HG02970 (cell line): ENCODE measurements around the gene ADAM19.

Source experiments
- ATAC-seq: cut with Tn5 transposase; IDR thresholded peaks from one replicate; pipeline ENCODE4 v1.9.1; 2021; ENCODE audit warnings: mild to moderate bottlenecking, moderate library complexity, moderate number of reproducible peaks; ENCODE audit not compliant: unreplicated experiment, low FRiP score

Gene ADAM19

DNA sequence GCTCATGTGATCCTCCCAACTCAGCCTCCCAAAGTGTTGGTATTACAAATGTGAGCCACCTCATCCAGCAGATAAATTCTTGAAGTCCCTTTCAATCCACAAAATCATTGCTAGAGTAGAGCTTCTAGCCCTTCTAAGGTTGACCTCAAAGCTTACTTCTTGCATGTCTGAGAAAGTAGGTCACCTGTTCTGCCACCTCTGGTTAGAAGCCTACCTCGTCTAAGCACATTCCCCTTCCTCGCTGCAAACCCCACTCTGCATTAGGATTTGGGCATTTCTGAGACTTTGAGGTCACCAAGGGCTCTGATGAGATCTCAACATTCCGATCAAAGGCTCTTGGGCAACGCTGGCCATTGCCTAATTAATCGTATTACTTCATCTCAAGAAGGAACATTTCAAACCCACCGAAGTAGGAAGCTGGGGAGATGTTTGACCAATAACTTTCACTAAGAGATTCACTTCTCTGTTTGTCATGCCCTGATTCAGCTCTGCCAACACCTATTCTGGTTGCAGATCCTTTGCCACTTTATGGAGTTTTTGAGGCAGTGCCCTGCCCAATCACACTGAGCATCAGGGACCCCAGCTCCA lies 8.6 kb downstream of the ADAM19 start:
- no peak for ATAC-seq

DNA sequence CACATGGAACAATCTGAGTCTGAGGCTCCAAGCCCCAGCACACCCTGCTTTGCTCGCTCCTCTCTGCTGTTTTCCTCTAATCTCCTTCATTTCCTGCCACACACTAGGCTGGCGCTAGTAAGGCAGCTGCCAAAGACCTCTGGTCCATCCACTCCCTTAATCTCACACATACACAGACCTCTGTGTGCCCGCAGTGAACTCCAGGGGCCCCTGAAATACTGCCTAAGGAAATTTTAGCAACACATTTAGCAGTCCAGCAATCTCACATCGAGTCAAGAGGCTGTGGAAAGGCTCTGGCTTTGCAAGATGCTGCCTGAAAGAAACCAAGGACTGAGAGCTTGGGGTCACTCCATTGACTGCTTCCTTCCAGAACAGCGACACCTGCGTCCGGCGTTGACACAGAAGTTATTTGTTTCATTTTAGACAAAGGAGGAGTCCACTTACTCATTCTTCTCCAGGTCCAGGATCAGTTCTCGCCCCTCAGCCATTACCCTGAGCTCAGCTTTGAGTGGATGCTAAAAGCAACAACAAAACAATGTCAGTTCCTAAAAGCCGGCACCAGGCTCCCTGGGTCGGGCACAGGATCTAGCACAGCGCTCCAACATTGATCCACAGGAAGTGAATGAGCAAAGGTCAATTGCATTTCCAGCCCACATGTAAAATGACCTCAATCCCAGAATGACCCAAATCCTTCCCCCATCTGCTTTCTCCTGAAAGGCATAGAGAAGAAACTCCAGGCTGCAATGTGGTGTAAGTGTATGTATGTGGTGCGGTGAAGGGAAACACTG lies 11.5 kb downstream of the ADAM19 start:
- ATAC-seq: no peak

DNA sequence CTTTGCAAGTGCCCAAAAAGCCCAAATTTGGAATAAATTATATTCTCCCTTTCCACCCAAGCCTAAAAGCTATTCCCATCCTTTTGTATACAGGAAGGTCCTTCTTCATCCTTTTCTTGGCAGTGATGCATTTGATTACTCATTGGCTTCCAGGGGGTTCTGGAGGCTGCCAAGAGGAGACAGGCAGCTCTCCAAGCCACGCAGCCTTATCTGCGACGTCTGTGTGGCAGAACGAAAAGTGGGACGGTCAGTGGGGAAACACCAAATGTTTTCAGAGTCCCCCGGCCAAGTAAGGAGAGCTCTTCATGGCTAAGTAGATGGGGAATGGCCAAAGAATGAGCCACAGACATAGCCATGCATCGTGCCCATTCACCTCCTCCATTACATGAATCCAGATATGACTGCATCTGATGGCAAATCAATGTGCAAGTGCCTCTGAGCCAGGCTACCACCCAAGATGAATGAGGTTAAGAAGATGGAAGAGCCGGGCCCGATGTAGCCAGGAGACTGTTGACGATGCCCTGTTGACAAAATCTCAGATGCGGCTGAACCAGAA lies 12.1 kb downstream of the ADAM19 start:
- no peak for ATAC-seq

DNA sequence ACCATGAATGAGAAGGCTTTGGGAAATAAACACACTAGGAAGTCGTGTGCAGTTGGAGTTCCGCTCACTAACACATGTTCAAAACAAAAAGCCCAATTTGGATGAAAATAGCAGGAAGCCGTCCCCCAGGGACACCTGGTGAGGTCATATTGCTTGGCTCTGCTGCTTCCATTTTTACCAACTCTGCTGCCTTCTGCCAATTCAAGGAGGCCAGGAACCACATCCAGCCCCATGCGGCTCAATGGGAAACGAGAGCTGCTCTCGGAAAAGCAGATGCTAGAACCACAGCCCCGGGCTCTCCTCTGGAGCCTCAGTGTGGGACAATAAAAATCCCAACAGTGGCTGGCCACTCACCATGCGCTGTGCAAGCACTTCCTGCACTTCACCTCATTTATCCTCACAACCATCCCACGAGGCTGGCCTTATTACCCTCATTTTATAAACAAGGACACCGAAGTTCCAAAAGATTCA lies 13.4 kb downstream of the ADAM19 start:
- no peak for ATAC-seq

DNA sequence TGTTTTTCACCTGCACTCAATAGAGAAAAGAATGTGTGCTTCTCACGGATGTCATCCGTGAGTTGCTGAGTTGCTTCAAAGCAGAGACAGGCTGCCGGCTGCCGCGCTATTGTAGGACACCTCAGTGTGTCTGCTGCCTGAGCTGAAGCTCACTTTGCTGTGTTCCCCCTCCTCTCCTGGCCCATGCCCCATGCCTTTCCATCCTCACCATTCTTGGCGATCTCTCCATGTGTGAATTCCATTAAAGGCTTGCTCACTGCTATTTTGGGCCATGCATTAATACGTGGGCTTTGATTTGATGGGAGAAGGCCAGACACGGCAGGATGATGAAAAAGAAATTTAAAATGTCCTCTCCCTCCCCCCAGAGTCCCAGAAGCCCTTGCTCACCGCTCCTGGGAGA lies 14.5 kb downstream of the ADAM19 start:
- ATAC-seq: no peak

DNA sequence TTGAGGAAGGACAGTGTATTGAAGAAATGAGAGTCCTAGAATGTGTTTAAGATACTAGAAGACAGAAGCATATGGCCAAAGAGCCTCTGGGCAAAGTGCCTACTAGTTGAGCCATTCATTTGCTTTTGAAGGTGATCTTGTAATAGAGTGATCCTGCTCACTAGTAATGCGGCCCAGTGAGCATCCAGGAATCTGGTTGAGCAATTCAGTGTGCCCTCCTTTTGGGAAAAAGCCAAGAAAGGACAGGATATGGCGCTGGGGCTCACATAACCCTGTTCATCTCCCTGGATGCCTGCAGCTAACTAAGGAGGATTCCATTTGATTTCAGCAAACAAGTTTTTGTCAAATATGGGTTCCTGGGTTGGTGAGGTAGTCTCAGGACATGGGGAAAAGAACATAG lies 16.3 kb downstream of the ADAM19 start:
- ATAC-seq: no peak

DNA sequence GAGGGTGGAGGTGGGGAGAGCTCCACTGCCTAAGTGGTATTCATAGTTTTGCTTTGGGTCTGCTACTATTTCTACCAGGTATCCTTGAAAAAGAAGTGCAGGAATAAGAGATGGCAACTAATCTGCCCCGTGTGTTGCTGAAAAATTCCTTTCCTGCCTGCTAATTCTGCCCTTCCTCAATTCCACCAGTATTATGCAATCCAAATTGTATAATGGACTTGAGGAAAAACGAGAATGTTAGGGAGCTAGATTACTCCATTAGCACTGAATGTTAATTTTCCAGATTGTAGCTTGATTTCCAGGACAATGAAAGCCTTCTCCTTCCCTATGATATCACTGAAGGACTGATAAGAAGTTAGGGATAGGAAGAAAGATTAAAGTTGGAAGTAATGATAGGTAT lies 16.9 kb downstream of the ADAM19 start:
- no peak for ATAC-seq

DNA sequence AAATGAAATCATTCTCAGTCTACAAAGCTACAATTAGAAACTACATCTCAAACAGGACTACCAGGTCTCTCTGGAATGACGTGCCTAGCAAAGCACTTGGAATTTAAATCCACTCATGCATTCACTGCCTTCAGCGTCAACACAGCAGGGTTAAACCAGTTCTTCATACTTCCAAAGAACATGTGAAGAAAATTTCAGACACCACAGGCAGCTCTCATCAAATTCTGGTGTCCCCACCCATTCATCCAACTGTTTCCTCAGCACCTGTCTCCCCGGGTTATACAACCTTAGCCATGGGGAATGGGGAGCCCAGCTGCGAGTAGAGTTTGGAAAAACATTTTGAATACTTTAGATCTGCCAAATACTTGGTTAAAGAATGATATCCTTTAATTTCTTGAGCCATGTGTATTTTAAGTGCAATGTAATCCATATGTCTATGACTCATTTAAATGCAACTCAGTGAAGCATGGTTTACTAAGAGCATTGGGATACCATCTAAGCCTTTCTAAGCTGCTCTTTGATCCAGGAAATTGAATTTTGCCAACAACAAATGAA lies 17.5 kb downstream of the ADAM19 start:
- ATAC-seq: no peak

DNA sequence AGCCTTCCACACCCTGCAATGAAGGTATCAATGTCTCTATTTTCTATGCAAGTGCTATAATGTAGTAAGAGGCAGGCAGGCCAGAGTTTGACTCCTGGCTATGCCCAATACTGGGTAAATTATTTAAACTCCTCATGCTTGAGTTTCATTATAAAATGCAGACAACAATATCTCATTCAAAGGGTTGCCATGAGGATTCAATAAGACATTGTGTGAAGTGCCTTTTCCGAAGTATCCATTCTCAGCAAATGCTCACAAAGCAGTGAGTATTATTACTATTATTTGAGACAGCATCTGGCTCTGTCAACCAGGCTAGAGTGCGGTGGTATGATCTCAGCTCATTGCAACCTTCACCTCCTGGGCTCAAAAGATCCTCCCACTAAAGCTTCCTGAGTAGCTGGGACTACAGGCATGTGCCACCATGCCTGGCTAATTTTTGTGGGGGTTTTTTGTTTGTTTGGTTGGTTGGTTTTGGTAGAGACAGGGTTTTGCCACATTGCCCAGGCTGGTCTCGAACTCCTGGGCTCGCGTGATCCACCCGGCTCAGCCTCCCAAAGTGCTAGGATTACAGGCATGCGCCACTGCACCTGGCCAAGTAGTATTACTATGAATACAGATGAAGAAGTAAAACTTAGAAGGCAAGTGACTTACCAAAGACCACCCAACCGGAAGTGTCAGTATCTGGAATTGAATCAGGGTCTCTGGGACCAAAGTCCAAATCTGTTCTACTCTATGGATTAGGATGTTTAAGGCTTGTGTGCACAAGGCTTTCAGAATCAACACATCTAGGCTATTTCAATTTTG lies 18.8 kb downstream of the ADAM19 start:
- no peak for ATAC-seq

DNA sequence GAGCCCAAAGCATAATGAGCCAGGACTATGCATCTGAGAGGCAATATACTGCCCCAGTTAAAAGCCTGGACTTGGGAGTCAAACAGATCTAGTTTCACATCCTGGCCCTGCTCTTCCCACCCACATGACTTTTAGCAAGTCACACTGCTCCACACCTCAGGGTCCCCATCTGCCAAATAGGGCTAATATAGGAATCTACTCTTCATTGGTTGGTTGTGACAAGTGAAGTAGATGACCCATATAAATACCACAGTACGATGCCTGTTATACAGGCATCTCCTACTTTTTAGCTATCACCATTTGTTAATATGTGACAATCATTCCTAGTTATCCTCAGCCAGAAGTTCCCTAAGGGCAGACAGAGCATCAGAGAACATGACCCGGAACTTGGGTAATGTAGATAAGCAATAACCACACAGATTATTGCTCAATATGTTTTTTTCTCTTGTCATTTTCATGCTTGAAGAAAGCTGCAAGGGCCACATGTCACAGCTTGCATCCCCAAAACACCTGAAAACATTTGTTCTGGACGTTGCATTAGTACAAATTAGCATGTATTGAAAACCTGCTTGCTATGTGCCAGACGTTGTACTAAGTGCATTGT lies 20.4 kb downstream of the ADAM19 start:
- no peak for ATAC-seq

DNA sequence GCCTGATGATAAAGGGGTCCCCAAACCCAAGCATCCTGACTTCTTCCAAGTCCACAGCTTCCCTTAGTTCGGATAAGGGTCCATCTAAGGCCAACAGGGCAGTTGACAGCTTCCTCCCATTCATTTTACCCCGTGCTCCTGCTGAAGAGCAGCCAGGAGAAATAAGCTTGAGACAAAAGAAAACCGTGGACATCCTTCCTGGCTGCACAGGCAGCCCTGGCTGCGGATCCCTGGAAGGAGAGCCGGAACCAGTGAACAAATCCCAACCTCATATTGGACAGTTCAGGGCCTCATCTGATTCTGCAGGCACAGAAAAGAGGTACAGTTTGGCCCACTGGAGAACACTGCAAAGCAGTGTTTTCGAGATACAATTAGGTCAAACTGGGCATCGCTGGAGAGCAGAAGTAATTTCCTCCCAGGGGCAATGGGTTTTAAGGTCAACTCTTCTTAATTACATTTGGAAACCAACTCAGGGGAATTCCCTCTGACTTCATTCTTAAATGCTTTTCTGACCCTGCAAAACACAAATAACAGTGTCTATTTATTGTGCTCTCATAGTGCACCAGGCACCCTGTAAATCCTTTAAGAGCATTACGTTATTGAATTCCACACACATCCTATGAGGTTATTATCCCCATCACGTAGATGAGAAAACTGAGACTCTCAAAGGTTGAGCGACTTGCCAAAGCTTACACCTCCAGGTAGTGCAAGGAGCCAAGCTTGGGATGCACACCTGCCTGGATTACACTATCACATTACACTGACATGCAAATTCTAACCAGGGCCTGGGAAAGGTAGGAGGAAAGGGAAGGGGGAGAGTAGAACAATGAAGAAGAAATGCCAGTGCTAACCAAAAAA lies 21.2 kb downstream of the ADAM19 start:
- no peak for ATAC-seq

DNA sequence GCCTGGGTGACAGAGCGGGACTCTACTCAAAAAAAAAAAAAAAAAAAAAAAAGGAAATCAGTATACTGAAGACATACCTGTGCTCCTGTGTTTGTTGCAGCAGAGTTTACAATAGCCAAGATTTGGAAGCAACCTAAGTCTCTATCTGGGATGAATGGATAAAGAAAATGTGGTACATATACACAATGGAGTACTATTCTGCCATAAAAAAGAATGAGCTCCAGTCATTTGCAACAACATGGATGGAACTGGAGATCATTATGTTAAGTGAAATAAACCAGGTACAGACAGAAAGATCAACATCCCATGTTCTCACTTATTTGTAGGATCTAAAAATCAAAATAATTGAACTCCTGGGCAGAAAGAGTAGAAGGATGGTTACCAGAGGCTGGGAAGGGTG lies 22.9 kb downstream of the ADAM19 start:
- ATAC-seq: no peak

DNA sequence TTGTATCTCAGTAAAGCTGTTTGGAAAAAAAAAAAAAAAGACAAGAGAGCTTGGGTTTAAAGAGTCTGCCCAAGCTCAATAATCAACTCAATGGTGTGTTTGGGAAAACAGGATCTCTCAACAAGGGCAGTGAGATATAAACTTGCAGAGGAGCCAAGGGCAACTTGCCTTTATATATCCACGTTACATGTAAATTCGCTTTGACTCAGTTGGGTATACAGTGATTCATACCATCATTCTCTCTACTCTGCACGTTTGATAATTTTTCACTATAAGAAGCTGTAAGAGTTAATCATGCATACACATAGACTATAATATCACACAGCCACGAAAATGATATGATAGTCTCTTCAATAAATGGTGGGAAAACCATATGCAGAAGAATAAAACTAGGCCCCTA lies 24.9 kb downstream of the ADAM19 start:
- ATAC-seq: no peak

DNA sequence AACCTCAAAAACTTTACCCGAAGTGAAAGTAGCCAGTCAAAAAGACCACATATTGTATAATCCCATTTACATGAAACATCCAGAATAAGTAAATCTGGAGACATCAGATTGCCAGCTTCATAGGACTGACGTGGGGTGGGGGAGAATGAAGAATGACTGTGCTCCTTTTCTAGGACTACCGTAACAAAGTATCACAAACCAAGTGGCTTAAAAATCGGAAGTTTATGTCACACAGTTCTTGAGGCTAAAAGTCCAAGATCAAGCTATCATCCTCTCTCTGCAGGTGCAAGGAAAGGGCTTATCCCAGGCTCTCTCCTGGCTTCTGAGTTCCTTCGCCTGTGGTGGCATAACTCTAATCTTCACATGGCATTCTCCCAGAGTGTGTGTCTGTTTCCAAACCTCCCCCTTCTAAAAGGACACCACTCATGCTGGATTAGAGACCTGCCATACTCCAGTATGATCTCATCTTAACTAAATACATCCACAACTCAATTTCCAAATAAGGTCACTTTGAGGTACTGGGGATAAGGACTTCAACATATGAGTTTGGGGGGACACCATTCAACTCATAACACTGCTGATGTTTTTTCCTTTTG lies 25.5 kb downstream of the ADAM19 start:
- no peak for ATAC-seq

DNA sequence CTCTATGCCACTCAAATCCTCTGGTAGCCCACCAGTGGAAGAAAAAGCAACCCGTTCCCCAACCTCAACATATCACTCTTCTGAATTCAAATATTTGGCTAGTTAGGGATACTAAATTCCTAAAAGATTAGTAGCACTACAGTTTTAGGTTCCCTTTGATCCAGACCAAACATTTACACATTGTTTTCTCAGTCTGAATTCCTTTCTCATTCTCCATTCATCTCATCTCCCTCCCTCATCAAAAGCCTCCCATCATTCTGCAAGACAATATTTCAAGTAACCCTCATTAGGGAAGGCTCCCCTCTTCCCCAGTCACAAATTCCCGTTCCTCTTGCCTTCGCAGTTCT lies 26.3 kb downstream of the ADAM19 start:
- no peak for ATAC-seq

DNA sequence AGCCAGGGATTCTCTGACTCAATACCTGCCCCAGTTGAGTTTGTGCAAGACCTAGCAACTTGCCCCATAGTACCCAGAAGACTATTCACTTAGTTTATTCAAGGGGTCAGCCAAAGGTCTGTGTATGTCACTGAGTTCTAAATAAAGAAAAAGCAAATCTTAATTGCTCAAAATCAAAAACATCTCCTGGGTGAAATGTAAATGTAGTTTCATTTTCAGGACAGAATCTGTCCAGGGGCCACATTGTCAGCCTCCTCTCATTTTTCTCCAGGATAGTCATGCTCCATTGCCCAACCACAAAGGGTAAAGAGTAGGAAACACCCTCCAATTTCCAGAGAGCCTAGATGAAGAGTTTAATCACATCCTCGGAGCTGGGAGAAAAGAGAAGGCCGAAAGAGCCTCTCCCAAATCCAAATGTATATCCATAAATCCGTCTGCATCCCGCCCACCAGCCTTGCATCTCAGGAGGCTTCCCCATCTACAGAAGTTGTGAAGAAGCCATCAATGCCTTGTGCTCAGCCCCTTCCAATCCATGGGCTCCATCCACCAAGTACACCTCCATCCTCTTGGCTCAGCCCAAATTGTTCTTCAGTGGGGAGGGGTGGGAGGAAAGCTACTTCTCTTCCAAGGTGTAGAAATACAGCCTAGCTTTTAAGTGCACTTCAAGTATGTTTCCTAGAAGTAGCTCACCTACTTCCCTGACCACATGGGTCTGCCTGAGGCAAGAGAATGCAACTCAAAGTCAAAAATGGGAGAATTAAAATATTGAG lies 26.9 kb downstream of the ADAM19 start:
- no peak for ATAC-seq

DNA sequence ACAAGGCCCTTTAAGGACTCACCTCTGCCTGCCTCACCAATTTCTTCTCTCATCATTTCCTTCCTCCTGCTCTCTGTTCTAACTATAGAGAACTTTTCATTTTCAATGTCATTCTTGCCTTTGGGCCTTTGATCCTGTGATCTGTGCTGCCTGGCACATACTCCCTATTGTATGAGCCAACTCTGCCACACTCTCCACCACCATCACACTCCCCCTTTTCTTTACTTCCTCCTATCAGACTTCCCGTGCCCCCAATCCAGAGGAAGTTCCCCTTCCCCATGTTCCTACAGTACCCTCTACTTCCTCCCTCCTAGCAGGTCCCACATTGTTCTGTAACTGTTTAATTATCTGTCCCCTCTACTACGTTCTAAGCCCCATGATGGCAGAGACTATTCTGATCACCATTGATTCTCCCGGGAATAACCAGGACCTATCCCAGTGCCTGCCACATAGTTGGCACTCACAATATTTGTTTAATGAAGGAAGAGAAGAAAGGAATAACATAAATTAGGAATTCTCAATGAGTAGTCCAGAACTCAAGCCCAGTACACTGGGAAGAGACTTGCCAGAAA lies 27.5 kb downstream of the ADAM19 start:
- no peak for ATAC-seq

DNA sequence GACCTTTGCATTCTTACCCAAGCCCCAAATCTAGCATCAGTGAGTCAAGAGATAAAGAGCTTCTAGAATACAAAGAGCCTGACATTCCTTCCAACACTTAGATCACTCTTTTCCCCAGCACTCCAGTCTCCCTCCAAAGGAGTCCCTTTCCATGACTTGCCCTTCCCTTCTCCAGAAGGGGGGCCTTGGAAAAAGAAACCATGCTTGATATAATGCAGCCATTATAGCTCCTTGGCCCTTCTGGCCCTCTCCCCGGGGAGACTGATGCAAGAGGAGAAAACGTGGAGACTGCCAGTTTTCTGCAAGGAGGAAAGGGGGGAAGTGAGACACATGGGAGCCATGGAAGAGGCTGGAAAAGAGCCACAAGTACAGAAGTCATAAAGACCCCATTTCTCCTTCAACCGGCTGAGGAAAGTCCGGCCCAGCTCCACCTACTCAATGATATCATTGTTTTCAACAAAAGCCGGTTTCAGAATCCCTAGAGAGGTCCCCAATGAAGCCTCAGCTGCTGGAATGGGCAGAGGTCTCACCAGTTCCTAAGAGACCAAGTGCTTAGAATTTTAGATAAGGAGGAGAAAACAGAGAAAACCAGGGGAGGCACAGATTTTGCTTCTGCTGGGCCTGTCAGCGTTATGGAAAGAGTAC lies 29.0 kb downstream of the ADAM19 start:
- no peak for ATAC-seq
